HG03520 (cell line): Measurements from ENCODE around the gene KIR2DL1.
"Not testable (repeated sequence)": the region's sequence is repeated elsewhere in the genome, so short reads cannot be mapped to it uniquely, and the experiment has no call there.

ENCODE experiments used
- ATAC-seq: cut with Tn5 transposase; IDR thresholded peaks from one replicate; pipeline ENCODE4 v1.9.1; 2021; ENCODE audit warnings: mild to moderate bottlenecking, moderate library complexity; ENCODE audit not compliant: unreplicated experiment

The KIR2DL1 gene

GRCh38 chr19:54769646-54770045, at the start of gene KIR2DL1:
Gene KIR2DL1 (plus strand): TSS chr19:54769793. CDS start chr19:54769851, 58 bp downstream.
- not testable (repeated sequence) for ATAC-seq

- no peak for ATAC-seq
Measured at GRCh38 chr19:54724142-54724541, 45.5 kb upstream of the KIR2DL1 start, which contains the start of gene KIR3DL3. Gene KIR3DL3 (plus strand): TSS chr19:54724442. CDS start chr19:54724497, 55 bp downstream.

GRCh38 chr19:54724644-54725043, 44.9 kb upstream of the KIR2DL1 start:
- ATAC-seq = no peak

GRCh38 chr19:54725321-54725720, 44.3 kb upstream of the KIR2DL1 start:
- ATAC-seq = no peak

- no peak for ATAC-seq
Measured at GRCh38 chr19:54727562-54727961, 42.0 kb upstream of the KIR2DL1 start.

GRCh38 chr19:54728167-54728566, 41.4 kb upstream of the KIR2DL1 start:
- no peak for ATAC-seq

- no peak for ATAC-seq
Measured at GRCh38 chr19:54729416-54730188, 40.0 kb upstream of the KIR2DL1 start.

GRCh38 chr19:54731191-54731590, 38.4 kb upstream of the KIR2DL1 start:
- ATAC-seq = no peak

GRCh38 chr19:54738306-54738705, 31.3 kb upstream of the KIR2DL1 start, which contains the start of gene KIR2DL3:
Gene KIR2DL3 (plus strand): TSS chr19:54738513. CDS start chr19:54738546, 33 bp downstream.
- not testable (repeated sequence) for ATAC-seq

- ATAC-seq = no peak
Measured at GRCh38 chr19:54738715-54739114, 30.9 kb upstream of the KIR2DL1 start.

GRCh38 chr19:54739587-54740497, 29.8 kb upstream of the KIR2DL1 start:
- no peak for ATAC-seq

- ATAC-seq = not testable (repeated sequence)
Measured at GRCh38 chr19:54741950-54742349, 27.6 kb upstream of the KIR2DL1 start.

- not testable (repeated sequence) for ATAC-seq
Measured at GRCh38 chr19:54744080-54744479, 25.5 kb upstream of the KIR2DL1 start.

- not testable (repeated sequence) for ATAC-seq
Measured at GRCh38 chr19:54747614-54748322, 21.8 kb upstream of the KIR2DL1 start.

GRCh38 chr19:54750276-54750675, 19.3 kb upstream of the KIR2DL1 start:
- not testable (repeated sequence) for ATAC-seq

- not testable (repeated sequence) for ATAC-seq
Measured at GRCh38 chr19:54756204-54757110, 13.1 kb upstream of the KIR2DL1 start.

GRCh38 chr19:54758577-54758976, 11.0 kb upstream of the KIR2DL1 start:
- ATAC-seq = not testable (repeated sequence)

- ATAC-seq = not testable (repeated sequence)
Measured at GRCh38 chr19:54764219-54764618, 5.4 kb upstream of the KIR2DL1 start.

- ATAC-seq = not testable (repeated sequence)
Measured at GRCh38 chr19:54766464-54766863, 3.1 kb upstream of the KIR2DL1 start.

- not testable (repeated sequence) for ATAC-seq
Measured at GRCh38 chr19:54770511-54770910, 918 bp downstream of the KIR2DL1 start.
